Activated T-helper 1 cell treated with Interleukin-2 at 50 U/mL for 16 hours (primary cell): ENCODE data around the gene ZNF521.
"Not testable (repeated sequence)": the region's sequence is repeated elsewhere in the genome, so short reads cannot be mapped to it uniquely, and the experiment has no call there.

Experiments used
- DNase-seq: peaks from one replicate; pipeline ENCODE4 v3.0.0-alpha.2; 2020; ENCODE audit warnings: low read depth

Gene ZNF521

DNA sequence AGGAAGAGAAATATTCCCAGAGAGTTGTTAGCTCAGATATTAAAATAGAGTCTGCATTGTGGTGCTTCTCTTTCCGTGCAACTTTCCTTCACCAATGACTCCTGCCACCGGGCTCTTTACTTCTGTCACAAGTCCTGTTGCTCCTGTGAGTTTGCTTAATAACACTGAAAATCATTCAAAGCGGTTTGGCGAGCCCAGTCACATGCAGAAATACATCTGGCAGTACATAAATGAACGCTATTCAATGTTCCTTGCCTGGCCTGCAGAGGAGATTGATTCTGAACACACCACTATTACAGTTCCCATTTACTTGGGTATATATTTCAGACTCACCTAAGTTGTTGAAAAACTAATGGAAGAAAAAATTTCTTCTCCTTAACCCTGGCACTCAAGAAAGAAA, 276.6 kb downstream of the ZNF521 start:
- no peak for DNase-seq

DNA sequence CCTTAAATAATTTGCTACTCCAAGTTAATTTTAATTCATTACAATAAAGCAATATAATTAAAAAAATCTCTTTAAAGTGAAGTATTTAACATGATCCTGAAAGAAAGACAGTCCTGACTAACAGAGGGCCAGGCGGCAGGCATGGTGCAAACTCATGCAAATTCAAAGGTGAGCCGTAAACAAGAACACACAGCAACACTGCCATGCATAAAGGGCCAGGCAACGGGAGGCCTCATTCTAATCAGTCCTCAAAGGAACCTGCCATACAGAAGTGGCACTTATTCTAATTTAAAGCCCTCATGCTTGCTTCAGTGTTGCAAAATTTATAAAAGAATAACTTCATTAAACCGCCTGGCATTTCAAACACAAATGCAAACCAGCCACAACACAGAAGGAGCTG, 277.0 kb downstream of the ZNF521 start:
- no peak for DNase-seq

DNA sequence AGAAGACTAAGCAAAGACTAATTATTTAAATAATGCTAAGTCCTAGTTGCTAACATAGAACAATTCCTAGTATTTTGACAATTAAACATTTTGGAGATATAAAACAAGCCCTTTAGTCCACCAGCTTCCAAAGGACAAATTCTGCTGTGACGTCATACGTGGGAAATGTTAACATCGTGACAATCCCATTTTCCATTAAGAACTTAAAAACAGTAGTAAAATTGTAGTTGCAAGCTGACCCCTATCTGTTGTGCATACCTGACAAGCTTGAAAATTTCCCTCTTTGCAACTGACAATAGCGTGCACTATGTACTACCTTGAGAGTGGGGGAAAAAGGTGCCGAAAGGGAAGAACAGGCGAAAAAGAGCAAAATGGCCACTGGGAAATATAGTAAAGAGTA, 279.8 kb downstream of the ZNF521 start:
- no peak for DNase-seq

DNA sequence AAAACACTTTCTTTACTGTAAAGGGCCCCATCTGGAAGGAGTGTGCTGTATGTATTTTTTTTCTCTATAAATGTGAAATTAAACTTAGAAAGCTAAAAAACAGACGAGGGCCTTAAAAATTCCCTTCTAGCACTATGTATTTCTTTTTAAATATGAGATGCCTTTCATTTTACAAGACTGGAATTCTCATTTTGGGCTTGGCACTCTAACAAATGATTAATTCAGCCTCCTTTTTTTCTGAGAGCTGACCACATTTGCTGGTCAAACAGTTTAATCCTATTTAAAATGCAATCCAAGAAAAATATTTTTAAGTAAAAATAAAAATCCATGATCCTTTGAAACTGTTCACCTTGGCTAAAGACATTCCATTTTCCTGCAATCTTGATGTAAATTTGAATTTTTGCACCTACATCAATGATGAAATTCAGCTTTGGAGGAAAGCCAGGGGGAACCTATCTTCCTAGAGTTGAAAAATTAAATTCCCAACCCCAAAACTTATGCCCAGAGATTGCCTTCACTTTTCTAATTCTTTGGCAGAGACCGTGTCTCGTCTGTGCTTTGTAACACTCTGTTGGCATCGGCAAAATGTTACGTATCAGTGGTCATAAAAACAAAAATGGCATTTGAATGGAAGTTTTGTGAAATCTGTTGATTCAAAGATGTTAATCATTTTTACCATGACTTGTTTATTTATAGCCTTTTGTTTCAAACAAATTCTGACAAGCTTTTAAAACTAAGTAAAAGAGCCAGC, 284.5 kb downstream of the ZNF521 start:
- no peak for DNase-seq

DNA sequence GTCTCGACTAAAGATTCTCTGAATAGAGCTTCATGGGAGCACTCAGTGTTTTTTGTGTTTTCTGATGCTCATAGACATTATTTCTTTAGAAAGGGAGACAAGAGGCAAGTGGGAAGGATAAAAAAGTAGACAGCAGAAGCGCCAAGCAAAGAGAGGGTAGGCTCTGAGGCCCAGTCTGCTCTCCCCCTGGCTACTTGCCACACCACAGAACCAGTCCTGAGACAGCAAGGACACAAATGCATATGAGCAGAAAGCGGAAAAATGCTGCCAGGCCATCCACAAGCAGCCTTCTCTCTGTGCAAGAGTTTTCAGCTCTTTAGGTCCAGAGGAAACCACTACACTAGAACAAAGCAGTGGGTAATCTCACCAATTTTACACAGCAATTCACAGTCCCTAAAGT, 285.4 kb downstream of the ZNF521 start:
- DNase-seq, result no peak

DNA sequence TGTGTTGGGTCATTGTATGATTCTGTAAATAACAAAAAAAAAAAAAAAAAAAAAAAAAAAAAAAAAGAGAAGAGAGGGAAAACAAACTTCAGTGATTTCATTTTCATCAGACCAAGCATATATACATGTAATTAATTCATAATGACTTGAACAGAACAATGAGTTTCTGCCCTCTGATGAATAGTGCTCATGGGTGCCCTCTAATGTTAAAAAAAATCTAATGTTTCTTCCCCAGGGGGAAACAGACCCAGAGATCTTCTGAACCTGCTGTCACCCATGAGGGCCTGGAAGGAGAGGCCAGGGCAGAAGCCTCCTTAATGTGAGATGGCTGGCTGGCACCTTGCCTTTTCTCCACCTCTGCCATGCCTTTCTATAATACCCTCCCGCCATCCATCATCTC, 289.2 kb downstream of the ZNF521 start:
- no peak for DNase-seq

DNA sequence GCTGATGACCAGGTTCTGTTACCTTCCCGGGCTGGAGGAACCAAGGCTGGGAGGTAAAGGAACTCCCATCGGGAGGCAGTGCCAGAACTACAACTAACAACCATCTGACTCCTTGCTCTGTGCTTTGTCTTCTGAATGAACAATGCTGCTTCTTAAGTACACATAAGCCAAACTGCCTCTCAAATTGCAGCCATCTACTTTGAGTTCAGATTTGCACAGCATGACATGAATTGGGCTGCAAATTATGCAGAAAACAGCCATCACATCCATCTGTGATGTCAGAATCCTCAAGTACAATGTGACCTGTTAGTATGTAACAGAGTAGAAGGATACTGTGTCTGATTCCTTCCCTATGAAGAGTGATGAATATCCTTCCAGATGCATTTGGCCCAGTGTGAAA, 290.6 kb downstream of the ZNF521 start:
- DNase-seq, result no peak

DNA sequence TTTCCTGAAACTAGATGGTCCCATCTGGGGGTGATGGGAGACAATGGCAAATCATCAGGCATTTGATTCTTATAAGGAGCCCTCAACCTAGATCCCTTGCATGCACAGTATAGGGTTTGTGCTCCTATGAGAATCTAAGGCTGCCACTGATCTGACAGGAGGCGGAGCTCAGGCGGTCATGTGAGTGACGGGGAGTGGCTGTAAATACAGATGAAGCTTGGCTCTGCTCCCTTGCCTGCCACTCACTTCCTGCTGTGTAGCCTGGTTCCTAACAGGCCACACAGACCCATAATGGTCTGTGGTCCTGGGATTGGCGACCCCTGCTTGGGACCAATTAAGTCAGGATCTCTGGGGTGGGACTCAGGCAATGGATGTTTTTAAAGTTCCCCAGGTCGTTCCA, 293.4 kb downstream of the ZNF521 start:
- DNase-seq, result no peak

DNA sequence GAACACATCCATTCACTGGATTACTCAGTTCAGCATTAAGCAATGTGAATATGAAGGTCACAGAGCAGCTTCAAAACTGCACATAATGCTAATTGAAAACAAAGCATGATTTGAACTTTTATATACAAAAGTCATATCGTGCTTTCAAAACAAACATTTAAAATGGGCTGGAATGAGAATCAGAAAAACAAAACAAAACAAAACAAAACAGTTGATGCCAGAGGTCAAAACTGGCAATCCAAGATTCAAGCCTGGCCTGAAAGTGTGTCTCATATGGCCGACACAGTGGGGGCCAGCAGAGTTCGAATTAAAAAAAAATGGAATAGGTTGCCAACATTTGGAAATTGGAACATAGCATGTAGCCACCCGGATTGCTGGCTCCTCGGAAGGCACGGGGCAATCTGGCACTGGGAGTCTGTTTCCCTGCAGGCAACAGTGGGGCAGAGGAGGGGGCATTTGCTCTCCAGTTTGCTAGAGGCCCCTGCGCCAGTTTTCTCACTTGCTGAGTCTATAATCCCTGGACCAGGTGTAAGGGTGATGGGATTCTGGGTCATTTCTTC, 294.4 kb downstream of the ZNF521 start:
- DNase-seq, result no peak

DNA sequence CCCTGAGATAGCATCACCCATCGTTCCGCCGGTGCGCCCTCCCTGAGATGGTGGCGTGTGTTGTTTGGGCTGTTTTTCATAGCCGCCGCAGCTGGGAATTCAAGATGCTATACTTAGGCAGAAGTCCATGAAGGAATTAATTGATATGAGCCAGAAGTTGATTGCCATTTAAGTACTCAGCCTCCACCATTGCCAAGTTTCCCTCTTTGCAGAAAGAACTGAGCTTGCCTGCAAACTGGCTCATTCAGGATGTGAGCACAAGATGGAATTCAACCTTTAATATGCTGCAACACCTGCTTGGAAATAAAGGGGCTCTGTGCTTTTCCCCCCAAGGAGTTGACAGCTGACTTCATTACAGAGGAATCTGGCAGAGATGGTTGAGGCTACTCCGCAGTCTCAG, 295.5 kb downstream of the ZNF521 start:
- DNase-seq, result no peak

DNA sequence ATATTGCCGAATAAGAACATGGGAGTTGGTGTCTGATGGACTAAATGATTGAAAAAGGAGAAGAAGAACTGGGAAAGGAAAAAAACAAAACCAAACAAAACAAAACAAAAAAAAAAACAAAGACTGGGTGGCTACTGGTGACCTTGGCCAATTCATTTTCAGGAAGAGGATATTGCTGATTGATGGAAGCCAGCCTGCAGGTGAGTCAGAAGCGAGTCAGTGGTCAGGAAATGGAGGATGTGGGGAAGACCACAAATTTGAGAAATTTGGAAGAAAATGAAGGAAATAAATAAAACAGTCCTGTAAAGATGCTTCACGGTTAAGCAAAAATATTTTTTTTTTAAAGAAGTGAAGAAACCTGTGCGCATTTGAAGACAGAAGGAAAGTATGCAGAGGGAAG, 296.9 kb downstream of the ZNF521 start:
- no peak for DNase-seq

DNA sequence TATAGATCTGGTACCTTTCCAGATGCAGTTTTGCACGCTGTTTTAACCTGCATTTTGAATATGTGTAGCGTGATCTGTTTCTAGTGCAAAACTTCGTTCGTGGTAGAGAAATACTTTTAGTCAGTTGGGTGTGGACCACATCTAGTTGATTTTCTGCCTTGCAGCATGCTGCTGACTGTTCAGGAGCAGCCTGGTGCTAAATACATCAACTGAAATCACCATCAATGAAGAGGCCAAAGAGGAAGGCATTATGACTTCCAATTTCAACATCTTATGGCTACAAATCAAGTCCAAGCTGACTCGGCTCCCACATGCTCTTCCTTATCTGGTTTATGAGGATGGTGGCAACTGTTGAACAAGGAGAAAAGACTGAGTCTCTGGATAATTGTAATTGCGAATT, 298.5 kb downstream of the ZNF521 start:
- DNase-seq, result no peak

DNA sequence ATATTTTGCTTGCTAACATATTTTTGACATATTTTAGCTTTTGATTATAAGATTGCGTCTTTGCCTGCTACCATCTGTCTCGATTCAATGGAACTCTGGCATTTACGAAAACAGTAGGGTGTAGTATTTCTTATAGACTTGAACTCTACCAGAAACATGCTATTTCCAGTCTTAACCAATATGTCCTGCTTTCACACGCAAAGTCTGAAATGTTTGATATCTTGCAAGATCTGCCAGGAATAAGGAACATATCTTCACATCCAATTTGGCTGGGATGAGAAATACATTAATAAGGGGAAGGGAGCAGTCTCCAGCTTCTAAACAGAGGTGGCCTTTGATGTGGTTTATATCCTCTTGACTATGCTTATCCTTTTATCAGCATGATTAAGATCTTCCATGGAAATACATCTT, 299.4 kb downstream of the ZNF521 start:
- no peak for DNase-seq

DNA sequence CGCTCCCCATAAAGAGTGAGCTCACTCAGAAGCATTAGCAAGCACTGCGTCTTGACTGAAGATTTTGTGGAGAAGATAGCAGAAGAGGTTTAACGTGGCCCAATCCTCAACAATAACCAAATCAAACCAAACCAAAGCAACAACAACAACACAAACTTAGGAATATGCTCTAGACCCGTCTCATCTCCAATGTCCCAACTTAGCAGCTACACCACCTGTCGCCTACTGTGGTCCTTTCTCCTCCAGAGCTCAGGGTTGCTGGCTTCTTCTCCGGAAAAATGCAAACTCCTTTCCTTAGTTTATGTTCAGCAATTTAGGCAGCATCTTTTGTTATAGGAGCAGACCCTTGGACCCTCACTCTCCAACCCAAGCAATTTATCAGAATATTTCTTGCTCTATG, 301.4 kb downstream of the ZNF521 start:
- DNase-seq, result no peak

DNA sequence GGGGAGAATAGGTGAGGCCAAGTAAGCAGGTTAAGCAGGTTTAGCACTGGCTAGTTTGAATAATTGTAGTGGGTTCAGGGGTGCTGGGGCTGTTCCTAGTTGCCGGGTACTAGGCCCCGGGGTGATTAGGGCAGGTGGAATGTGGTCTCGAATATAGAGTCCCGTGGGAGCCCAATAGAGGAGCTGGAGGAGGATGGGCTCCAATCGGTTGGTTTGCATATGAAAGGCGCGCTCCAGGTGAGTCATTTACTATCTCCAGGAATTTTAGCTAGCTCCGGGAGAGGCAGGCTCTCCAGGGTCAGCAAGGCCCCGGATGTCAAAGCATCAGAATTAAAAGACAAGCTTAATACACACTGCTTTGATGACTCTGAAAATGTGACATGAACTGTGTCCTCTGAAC, 304.0 kb downstream of the ZNF521 start:
- no peak for DNase-seq

DNA sequence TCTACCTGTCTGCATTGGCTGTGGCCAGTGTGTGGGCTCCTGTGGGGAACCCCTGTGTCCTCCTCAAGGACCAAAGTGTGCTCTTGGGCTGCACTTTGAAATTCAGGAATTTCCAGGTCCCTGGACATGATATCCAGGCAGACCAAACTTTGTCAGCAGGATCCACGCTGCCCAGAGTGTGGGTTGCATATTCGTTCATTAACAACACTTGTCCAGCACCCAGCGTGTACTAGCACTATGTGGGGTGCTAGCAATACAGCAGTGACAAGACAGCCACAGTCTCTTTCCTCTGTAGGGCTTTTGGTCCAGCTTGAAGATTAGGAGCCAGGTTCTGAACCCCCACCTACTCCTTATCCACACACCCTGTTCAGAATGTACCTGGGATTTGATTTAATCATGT, 304.5 kb downstream of the ZNF521 start:
- no peak for DNase-seq

DNA sequence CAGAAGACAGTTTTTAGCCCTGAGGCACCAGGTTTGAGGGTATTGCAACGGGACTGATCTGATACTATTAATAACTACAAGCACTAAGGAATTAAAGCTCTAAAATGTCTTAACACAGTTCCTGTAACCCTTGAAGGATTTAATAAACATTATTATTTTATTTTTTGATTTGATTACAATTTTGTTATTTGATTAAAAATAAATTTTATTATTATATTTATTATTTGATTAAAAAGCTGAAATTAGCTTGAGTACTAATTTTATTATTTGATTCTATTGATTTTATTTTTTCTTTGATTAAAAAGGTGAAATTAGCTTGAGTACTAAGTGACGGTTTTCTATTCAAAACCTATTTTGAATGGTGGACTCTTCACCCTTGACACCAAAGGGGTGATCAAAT, 307.3 kb downstream of the ZNF521 start:
- DNase-seq, result no peak

DNA sequence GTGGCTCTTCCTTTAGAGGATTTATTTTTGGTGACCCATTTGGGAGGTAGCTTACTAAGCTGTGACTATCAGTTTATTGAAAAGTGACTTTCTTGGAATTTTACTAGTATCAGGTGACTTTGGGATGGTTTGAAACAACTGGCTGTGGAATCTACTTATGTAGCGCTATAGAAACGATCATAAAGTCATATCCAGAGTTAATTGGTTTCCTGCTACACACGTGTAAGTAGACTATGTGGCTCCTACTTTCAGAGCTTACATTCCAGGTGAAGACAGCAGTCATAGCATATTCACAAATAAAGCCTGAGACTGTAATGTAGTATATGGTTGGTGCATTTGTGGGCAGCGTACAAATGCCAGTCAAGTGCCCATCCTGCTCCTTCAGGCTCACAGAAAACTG, 308.9 kb downstream of the ZNF521 start:
- DNase-seq, result no peak

DNA sequence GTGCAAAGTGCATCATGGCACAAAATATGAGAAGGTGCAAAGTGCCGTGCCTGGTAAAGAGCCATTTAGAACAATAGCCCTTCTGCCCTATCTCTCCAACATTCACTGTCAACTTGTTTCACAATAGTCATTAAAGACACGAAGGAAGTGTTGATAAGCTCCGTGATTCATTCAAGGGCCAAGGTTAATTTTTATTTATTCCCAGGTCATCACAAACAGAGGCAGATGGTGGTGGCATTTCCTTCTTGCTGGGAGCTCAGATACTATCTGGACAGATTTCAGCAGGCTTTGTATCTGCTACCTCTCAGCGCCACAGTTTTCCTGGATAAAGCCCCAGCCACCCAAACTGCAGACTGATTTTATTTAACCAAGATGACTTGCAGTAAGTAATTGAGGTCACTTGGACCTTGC, 309.3 kb downstream of the ZNF521 start:
- no peak for DNase-seq

DNA sequence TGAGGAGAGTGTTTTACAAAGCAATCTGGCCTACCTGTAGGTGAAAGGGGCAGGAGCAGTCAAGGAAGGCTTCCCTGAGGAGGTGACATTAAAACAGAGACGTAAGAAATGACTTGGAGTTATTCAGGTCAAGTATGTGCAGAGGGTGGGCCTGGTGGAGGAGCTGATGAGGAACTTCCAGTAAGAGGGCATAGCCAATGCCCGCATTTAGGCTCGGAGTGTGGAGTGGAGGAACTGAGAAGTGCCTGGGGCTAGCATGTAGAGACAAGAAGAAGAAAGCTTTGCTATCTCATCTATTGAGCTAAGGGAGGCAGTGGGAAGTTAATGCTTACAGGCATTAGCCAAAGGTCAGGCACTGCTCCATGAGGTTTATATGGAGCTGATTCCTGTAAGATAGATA, 312.2 kb downstream of the ZNF521 start:
- DNase-seq, result no peak

DNA sequence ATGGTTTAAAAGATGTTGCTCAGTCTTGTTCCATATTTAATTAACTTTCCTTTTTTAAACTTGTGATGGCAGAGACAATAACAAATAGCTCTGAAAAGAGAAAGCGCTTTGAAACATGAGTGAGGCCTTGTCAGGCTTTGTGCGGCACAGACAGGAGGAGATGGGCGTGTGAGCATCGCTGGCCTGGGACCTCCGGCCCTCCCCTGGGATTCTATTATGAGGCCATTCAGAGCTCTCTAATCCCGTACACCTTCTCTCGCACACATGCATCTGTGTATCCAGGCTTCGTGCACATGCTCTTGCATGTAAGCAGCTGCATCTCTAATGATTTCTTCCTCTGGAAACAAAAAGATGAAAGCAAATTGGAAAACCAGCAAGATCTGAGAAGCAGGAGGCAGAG, 313.7 kb downstream of the ZNF521 start:
- DNase-seq, result no peak

DNA sequence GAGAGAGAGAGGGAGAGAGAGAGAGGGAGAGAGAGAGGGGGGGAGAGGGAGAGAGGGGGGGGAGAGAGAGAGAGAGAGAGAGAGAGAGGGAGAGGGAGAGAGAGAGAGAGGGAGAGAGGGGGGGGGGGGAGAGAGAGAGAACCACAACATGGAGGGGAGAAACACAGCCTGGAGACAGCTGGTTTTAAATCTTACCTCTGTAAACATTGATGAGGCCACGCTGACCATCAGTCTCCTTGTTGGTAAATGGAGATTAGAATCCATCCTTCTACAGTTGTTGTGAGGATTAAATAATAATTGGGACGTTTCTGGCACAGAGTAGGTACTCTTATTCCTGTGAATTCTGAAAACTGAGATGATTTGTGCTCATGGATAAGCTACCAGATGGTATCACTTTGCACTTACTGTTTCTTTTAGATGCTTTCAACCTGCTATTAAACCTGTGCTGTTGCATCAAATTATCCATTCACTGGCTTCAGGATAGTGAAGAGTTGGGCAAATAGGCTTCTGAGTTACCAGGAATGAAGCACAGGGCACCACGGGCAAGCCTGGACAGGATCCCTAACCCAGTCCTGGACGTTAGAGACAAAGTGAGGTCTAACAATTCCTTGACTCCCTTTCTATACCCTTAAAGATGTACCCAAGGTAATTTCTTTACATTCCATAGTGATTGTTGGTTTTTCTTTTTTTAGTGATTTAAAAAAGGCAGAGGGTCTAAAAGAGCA, 318.1 kb downstream of the ZNF521 start:
- DNase-seq, result no peak

DNA sequence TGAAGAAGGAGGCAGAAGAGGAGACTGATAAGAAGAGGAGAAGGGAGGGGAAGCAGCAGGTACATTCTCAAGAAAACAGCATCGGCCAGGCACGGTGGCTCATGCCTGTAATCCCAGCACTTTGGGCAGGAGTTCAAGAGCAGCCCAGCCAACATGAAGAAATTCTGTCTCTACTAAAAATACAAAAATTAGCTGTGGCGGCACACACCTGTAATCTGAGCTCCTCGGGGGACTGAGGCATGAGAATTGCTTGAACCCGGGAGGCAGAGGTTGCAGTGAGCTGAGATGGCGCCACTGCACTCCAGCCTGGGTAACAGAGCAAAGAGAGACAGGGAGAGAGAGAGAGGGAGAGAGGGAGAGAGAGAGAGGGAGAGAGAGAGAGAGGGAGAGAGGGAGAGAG, 318.8 kb downstream of the ZNF521 start:
- not testable (repeated sequence) for DNase-seq

DNA sequence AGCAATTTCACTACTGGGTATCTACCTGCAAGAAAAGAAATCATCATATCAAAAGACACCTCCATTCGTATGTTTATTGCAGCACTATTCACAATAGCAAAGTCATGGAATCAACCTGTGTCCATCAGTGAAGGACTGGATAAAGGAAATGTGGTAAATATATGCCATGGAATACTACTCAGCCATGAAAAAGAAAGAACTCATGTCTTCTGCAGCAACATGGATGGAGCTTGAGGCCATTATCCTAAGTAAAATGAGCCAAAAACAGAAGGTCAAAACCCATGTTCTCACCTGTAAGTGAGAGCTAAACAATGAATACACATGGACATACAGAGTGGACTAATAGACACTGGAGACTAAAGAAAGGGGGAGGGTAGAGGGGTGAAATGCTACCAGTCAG, 322.2 kb downstream of the ZNF521 start:
- no peak for DNase-seq
